GM19239 (cell line): ENCODE data around the gene SORBS2.

ENCODE experiments used
- DNase-seq: peaks from one replicate; pipeline ENCODE4 v3.0.0; 2011; ENCODE audit warnings: low spot score; ENCODE audit not compliant: insufficient read length
- FAIRE-seq: peaks from 2 replicates; lab custom pipeline; 2011; peaks lifted over from hg19 to GRCh38; lab: Jason Lieb, UNC

The SORBS2 gene

DNA sequence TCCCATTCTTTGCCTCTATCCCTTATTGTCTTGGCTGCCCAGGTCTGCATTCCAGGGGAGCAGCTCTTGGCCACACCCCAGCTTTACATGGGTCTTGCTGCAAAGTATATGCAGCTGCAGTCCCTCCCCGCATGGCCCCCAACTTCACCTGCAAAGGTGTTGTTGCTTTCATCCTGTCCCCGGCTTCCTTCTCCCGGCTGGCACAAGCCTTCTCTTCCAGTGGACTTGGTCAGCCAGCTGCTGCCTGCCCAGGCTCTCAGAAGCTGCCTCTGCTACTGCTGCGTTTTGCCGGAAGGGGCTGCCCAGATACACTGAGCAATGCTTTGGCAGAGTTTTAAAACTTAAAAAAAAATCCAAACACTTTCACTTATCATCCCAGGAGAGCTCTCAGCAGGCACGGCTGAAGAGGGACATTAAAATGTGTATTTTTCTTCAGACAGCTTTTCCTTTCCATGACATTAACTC is 155.5 kb downstream of the SORBS2 start:
- no peak for DNase-seq
- FAIRE-seq, result no peak

DNA sequence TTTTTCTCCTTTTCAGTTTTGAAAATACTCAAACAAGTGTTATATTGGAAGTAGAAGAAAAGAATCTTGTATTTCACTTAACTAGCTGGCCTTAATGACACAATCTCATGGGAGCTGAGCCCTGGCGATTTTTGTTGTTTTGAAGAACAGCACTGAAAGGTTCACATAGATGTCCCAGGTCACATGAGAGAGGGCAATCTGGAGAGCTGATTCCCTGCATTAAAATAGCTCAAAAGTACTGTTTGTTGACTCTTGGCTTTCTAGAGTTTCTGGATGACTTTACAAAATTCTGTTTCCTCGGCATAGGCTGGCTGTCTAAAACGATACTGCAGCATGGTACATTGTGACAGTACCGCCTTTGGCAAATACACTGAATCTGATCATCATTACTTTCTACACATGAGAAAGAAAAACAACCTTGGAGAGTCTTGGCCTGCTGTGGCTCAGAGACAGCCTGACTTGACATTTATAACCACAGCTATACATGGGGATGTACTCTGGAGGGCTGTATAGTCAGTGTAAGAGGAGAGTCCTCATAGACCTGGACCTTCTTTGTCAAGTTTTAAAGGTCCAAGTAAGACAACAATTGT is 156.9 kb downstream of the SORBS2 start:
- DNase-seq, result no peak
- FAIRE-seq, result no peak

DNA sequence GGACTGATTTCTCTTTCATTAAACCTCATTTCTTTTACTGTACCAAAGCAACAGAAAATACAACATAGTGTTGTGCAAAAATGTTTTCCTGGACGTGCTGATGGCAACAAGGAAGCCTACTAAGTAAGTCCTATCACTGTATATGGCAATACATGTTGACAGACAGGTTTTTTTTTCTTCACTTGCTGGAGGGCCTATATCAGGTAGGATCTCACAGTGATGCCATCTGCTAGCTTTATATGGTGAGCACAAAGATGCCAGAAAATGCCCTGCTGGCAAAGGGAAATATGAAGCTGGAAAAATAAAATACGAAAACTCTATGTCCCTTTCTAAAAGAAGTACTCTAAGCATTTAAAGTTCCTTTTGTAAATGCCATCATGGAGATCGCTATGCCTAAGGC is 157.7 kb downstream of the SORBS2 start:
- no peak for FAIRE-seq

DNA sequence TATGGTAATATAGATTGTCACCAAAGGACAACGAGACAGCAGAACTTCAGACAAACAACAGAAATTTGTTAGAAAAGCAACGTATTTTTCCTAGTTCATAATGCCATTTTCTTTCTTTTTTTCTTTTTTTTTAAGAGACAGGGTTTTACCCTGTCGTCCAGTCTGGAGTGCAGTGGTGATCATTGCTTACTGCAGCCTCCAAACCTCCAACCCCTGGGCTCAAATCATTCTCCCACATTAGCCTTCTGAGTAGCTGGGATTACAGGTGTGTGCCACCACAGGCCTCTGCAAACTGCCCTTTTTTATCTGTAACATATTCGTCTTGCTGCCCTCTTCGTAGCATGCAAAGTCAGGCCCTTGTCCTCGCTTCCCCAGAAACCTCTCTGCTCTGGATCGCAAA is 160.1 kb downstream of the SORBS2 start:
- DNase-seq, result no peak
- no peak for FAIRE-seq

More for the DNA sequence above, 157.7 kb downstream of the SORBS2 start:
- no peak for DNase-seq

DNA sequence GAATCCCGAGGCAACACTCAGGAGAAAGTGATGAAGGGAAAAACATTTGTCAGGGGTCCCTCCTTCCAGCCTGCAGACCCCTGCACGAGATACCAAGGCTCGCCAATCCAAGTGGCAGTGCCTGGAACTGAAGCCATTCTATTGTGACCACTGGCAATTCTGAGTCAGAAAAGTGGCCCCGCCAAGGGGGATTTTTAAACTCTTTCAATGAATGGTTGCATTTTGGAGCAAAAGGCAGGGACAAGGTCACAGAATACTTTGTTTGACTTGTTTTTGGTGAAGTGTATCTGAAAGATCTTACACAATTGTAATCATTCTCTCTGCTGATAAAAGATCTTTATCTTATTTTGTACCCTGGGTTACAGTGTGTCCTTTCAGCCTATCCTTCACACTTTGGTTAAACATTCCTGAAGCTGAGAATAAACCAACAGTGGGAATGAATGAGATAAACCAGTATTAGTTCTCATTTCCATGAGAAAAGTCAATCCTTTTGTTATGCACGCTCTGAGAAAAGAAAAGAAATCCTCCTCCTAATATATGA is 160.8 kb downstream of the SORBS2 start:
- DNase-seq (no peak), FAIRE-seq (no peak)

DNA sequence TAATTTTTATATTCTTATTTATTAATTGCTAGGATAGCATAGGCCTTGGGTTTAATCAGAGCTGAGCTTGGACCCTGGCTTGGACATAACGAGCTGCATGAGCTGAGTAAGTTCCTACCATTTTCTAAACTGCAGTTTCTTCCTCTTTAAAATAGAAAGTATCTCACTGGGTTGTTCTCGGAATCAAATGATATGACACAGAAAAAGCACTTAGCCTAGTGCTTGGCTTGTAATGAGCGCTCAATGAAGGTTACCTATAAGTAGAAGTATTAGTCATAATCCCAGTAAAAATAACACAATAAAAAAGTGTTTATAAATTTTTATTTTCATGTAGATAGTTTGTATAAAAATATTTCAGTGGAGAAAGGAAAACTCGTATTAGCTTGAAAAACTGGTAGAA is 163.4 kb downstream of the SORBS2 start:
- FAIRE-seq (no peak), DNase-seq (no peak)

DNA sequence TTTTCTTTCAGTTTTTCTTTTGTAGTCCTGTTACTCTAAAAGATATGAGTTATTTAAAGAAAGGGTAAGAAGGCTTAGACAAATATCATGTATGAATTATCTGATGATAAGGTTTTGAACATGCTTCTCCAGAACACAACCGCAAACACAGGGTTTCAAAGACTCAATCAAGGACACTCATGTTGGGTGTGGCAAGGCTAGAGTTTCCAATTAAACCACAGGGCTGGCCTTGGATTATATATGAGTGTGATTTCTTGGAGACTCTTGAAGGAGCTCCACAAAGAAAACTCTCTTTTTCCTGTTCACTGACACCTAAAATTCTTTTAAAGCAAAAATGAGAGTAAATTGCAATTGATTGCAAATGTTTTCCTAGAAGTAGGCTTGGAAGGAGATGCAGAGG is 166.6 kb downstream of the SORBS2 start:
- DNase-seq (no peak), FAIRE-seq (no peak)

DNA sequence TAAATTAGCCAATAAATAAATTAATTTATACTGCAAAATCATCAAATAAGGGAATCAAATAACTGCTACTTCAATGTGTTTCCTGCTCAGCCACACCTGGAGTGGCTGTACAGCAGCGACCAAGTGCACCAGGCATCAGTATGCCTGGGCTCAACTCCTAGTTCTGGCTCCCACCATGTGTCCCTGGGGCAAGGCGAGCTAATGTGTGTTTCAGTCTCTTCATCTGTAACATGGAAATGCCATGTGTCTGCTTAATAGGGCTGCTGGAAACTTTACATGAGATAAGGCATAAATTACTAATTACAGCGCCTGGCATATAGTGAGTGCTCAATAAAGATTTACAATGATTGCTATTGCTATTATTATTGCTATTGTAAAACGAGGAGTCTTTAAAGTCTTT is 167.6 kb downstream of the SORBS2 start:
- DNase-seq (no peak), FAIRE-seq (no peak)

DNA sequence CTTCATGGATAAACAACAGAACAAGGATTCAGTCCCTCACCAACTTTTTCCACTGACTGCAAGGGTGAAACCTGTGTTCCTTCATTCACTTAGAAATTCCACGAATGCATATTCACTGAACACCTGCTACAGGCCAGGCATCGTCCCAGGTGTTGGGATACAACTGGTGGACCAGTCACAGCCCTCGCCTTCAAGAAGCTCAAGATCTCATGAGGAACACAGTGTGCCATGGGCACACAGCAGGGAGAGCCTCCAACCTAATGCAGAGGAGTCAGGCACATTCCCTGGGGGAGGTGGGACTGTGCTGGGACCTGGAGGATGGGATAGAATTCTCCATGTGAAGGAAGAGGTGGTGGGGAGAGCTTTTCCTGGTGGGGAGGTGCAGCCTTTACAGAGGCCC is 169.1 kb downstream of the SORBS2 start:
- no peak for FAIRE-seq
- no peak for DNase-seq

DNA sequence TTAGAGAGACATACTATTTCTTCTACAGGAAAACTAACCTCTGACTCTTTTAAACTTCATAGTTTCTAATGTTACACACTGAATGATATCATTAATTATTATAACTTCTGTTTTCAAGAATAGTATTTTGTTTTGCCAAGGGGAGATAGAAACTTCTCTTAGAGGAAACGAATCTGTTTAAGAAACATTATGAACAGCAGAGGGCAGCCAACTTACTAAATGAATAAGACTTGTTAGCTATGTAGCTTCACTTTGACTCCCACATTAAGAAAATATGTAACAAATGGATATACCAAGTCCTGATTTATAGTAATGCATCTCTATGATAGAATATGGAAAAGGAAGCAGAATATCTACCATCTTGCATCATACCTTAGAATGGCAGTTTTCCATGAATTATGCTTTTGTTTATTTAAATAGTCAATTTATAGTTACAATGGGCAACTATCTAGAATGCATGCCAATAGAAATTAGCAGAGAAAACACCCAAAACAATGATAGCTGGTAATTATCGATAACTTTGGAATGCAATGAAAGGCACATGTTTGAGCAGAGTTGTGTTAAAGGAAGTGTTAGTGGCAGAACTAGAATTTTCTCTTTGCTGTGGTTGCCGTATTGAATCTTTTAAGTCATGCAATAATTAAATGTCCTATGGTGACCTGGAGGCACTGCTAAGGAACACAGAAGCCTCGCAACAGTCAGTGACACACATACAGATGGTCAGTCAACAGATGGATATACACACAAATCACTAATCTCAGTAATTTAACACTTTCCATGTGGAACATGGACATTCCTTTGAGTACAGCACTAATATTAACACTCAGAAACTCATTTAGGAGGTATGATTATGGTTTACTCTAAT is 171.0 kb downstream of the SORBS2 start:
- FAIRE-seq (peak; percentile 84), DNase-seq (no peak)

DNA sequence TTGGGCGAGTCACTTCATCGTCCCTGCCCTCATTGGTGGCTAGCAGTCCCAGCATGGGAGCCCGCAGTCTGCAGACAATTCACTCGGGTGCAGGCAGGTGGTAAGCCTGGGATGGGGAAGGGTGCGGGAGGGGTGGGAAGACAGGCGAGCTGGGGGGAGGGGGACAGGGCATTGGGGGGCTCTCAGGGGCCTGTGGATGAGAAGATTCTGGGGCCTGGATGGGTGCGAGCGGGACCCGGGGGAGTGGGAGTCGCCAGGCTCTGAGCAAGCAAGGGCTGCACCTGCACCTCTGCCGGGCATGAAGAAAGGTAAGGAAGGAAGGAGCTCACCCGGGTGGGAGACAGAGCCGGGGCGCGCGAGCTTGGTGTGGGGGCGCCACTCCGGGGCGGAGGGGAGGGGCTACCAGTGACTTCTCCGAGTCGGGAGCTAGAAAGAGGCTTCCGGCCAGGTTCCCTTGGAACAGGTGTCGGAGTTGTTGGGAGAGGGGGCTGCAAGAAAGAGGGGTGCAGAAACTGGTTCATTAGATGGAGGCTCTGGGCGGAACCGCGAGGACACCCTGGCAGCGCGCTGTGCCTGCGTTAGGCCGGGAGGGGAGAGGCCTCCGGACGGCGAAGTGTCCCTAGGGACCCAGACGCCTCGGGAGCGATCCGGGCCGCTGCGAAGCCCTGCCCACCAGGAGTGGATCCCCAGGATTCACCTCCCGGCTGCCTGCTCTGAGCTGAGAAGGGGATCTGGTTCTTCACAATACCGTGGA is 173.3 kb downstream of the SORBS2 start:
- DNase-seq (no peak), FAIRE-seq (no peak)

DNA sequence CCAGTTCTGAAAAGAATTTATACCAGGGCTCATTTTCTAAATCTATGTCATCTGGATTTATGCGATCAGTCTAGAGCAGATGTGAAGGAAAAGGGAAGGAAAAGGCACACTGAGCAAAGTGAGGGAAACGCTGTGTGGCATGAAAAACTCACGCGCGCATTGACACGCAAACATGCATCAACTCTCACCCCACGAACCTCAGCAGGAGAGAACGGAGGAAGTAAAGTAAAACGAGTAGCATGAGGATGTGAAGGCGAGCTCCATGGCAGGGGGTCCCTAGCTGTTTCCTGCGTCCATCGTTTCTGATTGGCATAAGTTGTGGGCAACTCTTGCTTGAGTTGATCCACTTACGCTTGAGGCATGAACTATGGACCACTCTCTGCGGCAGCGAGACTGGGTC is 173.9 kb downstream of the SORBS2 start:
- FAIRE-seq (no peak), DNase-seq (no peak)

DNA sequence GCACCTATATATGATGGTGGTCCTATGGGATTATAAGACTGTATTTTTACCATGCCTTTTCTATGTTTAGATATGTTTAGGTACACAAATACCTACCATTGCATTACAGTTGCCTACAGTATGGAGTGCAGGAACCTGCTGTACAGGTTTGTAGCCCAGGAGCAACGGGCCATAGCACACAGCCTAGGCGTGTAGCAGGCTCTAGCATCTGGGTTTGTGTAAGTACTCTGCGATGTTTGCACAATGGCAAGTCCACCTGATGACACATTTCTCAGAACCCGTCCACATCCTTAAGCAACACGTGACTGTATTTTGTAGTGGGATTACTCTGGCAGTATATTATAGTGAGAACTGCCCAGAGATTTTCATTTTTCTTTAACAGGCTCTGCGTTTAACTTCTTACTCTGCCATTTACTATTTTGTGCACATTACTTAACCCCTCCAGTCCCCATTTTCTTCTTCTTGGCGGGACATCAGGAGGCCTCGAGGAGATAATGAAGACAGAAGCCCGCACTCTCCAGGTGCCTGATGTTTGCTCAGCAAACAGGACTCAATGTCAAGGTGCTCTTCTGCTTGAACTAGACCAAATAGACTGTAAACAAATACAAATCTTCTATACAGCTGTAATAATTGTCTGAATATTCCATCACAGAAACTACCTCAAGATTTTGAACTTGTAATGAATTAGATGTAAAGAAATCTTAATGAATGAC is 174.7 kb downstream of the SORBS2 start:
- no peak for FAIRE-seq
- no peak for DNase-seq

DNA sequence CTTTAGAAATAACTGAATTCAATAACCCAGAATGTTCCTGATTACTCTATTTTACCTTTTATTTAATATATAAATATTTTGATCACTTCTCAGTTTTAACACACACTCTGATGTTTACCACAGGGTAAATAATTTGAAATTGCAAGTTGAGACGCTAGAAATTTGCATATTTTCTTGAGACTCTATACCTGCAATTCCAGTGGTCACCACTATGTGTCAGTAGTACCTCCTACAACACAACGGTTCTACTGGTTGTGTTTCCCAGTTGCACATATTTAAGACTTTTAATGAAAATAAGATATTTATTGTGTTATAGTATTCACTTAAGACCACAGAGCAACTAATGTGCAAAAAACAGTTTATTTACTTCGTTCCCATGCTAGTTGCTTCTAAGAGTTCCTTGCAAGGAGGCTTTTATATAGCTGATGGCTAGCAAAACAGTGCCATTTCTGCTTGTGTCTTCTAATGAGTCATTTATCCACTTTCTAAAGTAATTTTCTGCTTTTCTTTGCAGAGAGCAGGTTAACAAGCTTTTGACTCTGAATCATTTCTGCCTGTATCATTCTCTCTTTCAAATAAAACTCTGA is 177.8 kb downstream of the SORBS2 start:
- DNase-seq (no peak), FAIRE-seq (peak; percentile 14)

DNA sequence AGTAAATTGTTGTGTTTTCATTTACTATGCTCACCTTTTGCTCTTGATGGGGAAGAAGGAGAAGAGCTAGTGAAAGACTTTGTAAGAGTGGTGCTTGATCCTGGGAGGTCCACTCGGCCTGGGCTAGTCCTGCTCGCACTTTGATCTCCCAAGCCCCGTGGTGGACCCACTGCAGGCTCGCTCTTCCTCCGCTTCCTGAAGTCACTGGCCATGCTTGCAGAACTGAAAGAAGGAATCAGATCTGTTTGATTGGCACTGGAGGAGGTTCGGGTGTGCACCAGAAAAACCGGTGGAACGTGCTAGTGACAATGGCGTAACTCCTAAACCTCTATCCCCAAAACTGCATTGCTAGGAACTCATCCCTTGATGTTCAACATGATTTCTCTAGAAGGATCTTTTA is 185.2 kb downstream of the SORBS2 start:
- DNase-seq (no peak), FAIRE-seq (no peak)

DNA sequence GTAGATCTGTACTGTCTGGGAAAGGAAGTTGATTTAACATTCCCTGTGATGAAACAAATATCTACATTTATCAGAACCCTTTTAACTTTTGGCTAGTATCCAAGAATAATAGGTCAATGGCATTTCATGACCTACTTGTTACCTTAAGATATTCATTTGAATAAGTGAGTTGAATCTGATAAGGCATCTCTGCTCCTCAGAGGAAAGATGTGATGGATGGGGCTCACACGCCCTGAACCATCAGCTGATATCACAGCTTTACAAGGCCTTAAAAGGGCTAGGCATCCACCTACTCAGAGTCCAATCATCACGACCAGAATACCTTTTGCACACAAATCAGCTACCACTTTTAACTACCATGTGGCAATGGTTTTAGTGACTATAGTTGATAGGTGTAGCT is 186.5 kb downstream of the SORBS2 start:
- DNase-seq (no peak), FAIRE-seq (no peak)

DNA sequence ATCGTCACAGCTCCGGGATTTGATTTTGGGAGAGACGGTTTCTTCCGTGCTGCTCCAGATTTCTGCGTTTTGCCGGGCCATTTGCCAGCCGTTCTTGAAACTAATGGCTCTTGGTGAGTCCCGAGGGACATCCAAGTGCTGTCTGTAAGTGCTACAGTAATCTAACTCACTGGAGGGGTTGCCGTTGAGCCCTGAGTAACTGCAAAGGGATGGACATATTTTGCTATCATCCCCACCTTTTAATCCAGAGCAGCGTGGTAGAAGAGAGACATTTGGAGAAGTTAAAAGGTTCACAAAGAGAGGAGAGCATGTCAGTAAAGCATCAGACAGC is 187.8 kb downstream of the SORBS2 start:
- FAIRE-seq, result no peak
- no peak for DNase-seq

DNA sequence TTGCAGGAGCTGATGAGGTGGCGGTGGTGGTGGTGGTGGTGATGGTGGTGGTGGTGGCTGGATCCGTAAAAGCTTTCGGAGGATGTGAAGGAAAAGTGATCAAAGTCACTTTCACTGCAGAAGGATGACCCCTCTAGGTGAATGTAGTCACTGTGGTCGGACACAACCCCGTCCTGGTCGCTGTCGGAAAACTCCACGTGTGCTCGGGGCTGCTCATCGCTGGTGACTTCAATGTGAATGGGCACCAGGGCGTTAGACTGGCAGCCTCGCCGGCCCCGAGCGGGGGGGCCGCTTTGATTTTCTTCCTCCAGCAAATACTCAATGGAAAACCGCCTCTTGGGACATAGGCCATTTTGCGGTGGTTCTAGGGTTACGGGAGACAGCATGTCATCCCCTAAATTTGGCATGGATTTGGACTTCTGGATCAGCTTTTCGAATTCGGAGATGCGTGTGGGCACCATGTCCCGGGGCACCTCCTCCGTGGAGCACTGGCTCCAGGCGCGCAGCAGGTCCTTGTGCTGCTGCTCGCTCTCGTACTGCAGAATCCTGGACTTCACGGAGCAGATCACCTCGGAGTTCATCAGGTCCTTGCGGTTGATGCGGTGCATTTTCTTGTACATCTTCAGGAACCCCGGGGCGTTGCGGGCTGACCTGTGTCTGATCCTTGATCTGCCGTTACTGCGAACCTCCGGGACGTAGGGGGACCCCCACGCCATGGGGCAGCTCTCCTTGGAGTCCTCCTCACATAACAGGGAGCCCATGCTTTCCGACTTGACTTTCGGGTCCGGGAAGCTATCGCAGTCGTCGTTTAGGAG is 188.3 kb downstream of the SORBS2 start:
- FAIRE-seq (no peak), DNase-seq (no peak)

DNA sequence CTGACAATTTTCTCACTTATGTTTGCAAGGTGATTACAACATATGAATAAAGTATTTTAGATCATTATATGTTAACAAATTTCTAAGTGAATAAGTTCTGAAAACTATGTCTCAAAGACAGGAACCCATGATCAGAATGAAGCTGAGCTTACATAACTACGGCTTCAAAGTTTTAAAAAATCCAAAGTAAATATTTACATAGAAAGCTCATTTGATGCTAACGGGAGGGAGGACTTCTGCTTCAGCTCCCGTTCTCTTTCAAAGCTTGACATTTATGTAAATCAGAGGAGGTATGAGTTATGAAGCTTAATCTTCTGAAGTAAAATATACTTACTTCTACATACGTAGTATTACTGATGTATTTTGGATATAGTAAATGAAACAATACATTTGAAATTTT is 203.8 kb downstream of the SORBS2 start:
- no peak for DNase-seq
- FAIRE-seq, result no peak
